BE2C (cell line): ENCODE data around the gene PPFIA3.
"Not testable (repeated sequence)": the region's sequence is repeated elsewhere in the genome, so short reads cannot be mapped to it uniquely, and the experiment has no call there.

ENCODE experiments used
- DNase-seq: peaks from one replicate; pipeline ENCODE4 v3.0.0-alpha.2; 2020
- H3K27me3 ChIP-seq: fragments of 250-450 bp; sonication (Bioruptor Pico); 2 replicates; pipeline ENCODE4 v1.5.1; 2020; ENCODE audit warnings: mild to moderate bottlenecking
- H3K36me3 ChIP-seq: fragments of 250-450 bp; sonication (Bioruptor Pico); 2 replicates; pipeline ENCODE4 v1.5.1; 2020; ENCODE audit warnings: mild to moderate bottlenecking
- H3K4me1 ChIP-seq: fragments of 250-450 bp; sonication (Bioruptor Pico); 2 replicates; pipeline ENCODE4 v1.5.1; 2020
- H3K4me3 ChIP-seq: 2 replicates; pipeline ENCODE4 v1.5.1; 2011; ENCODE audit warnings: low read depth, low read length
- H3K9me3 ChIP-seq: fragments of 250-450 bp; sonication (Bioruptor Pico); 2 replicates; pipeline ENCODE4 v1.5.1; 2020
- TF ChIP-seq, protein P1 (sequence below): IDR thresholded peaks from 2 replicates; pipeline ENCODE4 v1.5.1; 2012; ENCODE audit warnings: mild to moderate bottlenecking, low read depth, low read length

Gene PPFIA3

DNA sequence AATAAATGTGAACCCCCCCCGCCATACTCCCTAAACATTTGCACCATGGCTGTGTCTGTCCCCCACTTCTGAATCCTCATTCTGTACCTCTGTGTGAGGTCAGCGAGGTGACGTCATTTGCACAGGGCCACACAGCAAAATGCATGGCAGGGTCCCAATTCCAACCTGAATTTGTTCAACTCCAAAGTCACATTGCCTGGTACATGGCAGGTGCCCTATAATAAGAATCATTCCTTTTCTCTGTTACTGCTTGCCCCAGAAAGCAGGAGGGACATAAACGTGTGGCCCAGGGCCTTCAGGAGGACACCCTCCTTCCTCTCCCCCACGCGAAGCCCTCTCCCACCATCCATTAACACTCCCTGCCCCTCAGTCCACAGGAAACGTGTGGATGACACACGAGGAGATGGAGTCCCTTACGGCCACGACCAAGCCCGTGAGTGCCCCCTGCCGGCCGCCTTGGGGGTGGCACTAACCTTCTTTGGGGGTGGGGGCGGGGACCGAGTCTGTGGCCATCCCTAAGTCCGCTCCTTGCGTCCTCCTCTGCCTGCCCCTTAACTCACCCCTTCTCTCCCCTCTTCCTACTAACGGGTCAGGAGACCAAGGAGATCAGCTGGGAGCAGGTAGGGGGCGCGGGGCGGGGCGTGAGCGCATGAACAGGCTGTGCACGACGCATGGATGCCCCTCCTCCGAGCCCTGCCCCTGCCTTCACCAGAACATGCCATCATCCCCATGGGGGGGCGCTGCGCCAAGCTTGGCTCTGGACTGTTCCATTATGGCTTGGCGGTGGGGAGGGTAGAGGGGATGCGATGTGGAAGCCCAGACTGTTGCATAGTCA, 26.4 kb downstream of the PPFIA3 start:
- peak overlapping the region; percentile 47 for H3K4me3 ChIP-seq
- no peaks in the 10 kb centered on the region for H3K27me3 ChIP-seq
- TF ChIP-seq, protein P1, sequence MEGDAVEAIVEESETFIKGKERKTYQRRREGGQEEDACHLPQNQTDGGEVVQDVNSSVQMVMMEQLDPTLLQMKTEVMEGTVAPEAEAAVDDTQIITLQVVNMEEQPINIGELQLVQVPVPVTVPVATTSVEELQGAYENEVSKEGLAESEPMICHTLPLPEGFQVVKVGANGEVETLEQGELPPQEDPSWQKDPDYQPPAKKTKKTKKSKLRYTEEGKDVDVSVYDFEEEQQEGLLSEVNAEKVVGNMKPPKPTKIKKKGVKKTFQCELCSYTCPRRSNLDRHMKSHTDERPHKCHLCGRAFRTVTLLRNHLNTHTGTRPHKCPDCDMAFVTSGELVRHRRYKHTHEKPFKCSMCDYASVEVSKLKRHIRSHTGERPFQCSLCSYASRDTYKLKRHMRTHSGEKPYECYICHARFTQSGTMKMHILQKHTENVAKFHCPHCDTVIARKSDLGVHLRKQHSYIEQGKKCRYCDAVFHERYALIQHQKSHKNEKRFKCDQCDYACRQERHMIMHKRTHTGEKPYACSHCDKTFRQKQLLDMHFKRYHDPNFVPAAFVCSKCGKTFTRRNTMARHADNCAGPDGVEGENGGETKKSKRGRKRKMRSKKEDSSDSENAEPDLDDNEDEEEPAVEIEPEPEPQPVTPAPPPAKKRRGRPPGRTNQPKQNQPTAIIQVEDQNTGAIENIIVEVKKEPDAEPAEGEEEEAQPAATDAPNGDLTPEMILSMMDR: peak; percentile 83
- no peaks in the 10 kb centered on the region for H3K9me3 ChIP-seq
- H3K36me3 ChIP-seq: no peaks in the 10 kb centered on the region; the same call in 1 of the 2 replicates
- peak; percentile 93 for DNase-seq
- H3K4me1 ChIP-seq: peaks cover 4% of the 10 kb centered on the region

- H3K27me3 ChIP-seq, H3K4me1 ChIP-seq, H3K36me3 ChIP-seq, H3K9me3 ChIP-seq, DNase-seq: not testable (repeated sequence)
- H3K4me3 ChIP-seq: peak overlapping the region; percentile 47
Measured at GRCh38 chr19:49146408-49146770, 27.0 kb downstream of the PPFIA3 start.

DNA sequence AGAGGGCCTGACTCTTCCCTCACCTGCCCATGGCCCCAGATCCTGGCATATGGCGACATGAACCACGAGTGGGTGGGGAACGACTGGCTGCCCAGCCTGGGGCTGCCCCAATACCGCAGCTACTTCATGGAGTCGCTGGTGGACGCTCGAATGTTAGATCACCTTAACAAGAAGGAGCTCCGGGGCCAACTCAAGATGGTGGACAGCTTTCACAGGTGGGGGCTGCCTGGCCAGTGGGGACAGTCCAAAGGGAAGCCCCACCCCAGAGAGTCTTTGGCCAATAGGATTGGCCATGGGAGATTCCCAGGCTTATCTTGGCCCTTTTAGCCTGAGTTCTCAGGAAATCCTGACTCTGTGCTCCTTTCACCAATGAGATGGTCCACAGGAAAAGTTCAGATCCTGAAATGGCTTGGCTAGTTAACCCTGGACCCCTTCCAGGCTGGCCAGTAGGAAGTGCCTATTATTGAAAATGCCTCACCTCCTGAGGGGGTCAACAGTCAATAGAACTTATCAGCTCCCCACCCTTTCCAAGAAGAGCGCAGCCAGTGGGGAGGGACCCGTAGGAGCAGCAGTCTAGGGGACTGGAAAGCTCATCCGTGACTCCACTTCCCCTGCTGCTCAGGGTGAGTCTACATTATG, 28.8 kb downstream of the PPFIA3 start:
- TF ChIP-seq, protein P1: no peak
- no peak overlapping the region; the same call in 1 of the 2 replicates for H3K4me3 ChIP-seq
- DNase-seq: no peak
- no peaks in the 10 kb centered on the region; the same call in 1 of the 2 replicates for H3K36me3 ChIP-seq
- H3K4me1 ChIP-seq: peaks cover 9% of the 10 kb centered on the region
- no peaks in the 10 kb centered on the region for H3K9me3 ChIP-seq
- no peaks in the 10 kb centered on the region for H3K27me3 ChIP-seq

DNA sequence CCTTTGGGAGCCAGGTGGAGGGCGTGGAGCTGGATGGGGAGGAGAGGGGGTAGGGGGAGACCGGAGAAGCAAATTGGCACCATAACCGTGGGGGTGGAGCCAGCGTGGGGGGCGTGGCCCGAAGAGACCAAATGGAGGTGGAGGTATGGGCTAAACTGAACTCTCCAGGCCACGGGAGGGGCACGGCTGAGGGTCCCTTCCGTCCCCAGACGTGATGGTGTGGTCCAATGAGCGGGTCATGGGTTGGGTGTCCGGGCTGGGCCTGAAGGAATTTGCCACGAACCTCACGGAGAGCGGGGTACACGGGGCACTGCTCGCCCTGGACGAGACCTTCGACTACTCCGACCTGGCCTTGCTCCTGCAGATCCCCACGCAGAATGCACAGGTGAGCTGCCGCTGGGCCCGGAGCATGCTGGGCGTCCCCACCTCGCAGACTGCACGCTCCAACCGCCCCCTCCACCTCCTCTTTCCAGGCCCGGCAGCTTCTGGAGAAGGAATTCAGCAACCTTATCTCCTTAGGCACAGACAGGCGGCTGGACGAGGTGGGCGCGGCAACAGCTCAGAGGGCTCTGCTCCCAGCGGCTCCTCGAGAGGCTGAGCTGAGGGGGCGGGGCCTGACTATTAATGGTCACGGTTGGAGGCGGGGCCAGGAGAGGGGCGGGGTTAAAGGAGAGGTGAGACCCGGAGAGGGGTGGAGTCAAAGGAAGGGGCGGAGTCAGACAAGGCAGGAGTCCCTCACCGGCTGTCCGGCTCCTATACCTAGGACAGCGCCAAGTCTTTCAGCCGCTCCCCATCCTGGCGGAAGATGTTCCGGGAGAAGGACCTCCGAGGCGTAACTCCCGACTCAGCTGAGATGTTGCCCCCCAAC, 29.7 kb downstream of the PPFIA3 start:
- H3K36me3 ChIP-seq: no peaks in the 10 kb centered on the region; the same call in 1 of the 2 replicates
- H3K9me3 ChIP-seq: no peaks in the 10 kb centered on the region
- peak; percentile 100 for DNase-seq
- peak overlapping the region; percentile 89 for H3K4me3 ChIP-seq
- TF ChIP-seq, protein P1: no peak
- H3K27me3 ChIP-seq: no peaks in the 10 kb centered on the region
- peaks cover 9% of the 10 kb centered on the region for H3K4me1 ChIP-seq

- Histone ChIP-seq H3K4me3 (peak overlapping the region; percentile 89), H3K36me3 (no peaks in the 10 kb centered on the region), H3K9me3 (no peaks in the 10 kb centered on the region), H3K4me1 (peaks cover 9% of the 10 kb centered on the region), H3K27me3 (no peaks in the 10 kb centered on the region)
- peak; percentile 85 for DNase-seq
- TF ChIP-seq, protein P1: no peak
Measured at GRCh38 chr19:49149652-49150105, 30.3 kb downstream of the PPFIA3 start.
